K562 (cell line): Measurements from ENCODE around the gene TBATA. TPM values are rescaled to one million over a fixed set of nuclear protein-coding genes. Genes with fewer than 3 reads are reported as not detected.

Source experiments
- ATAC-seq: fragments of 200-7000 bp; cut with Tn5 transposase; 3 replicates; pipeline ENCODE4 v1.9.1; 2020; ENCODE audit warnings: moderate library complexity
- BruUV-seq: library from RNA; stranded (reverse); fragments of 400-500 nt; replicated peaks from 2 replicates; lab custom pipeline; 2021; lab: Mats Ljungman, UMichigan
- CTCF ChIA-PET: fragments of 300-600 bp; formaldehyde crosslinking; extraction: SDS; loops from one replicate; lab custom pipeline; 2021; ENCODE audit warnings: low intra/inter-chr PET ratio; lab: Yijun Ruan, JAX
- POLR2A ChIA-PET: fragments of 300-600, 350-650 bp; sonication (Branson Sonifier 250); formaldehyde crosslinking; extraction: SDS; loops from one replicate; lab custom pipeline; 2021; ENCODE audit warnings: antibody characterized with exemption, inconsistent platforms; lab: Yijun Ruan, JAX
- DNase-seq, 4 experiments: peaks; one replicate each; pipeline versions ENCODE4 v3.0.0 to v3.0.0-alpha.2; 2011 to 2018; ENCODE audit warnings: low spot score in 3 of 4, mixed read lengths in 3 of 4; ENCODE audit errors: extremely low read depth in 1 of 4
- FAIRE-seq: peaks from 2 replicates; lab custom pipeline; 2011; peaks lifted over from hg19 to GRCh38; lab: Jason Lieb, UNC
- H2AFZ ChIP-seq: 2 replicates; pipeline ENCODE4 v1.6.0; 2011; ENCODE audit warnings: low read depth, low read length, control low read depth, inconsistent platforms
- H3K27ac ChIP-seq: fragments of 200-600 bp; 3 replicates; pipeline ENCODE4 v1.8.0; 2011; ENCODE audit warnings: low read depth, mild to moderate bottlenecking, control low read depth, inconsistent platforms, low read length, moderate library complexity, mixed read lengths; ENCODE audit errors: extremely low read depth
- H3K27me3 ChIP-seq, 2 experiments: fragments of 300-600 bp in 1 of 2; 2 replicates in 1 of 2; 3 replicates in 1 of 2; pipeline versions ENCODE4 v1.6.0 to v1.8.0; 2011; ENCODE audit warnings: inconsistent platforms in 2 of 2, low read length in 2 of 2, mild to moderate bottlenecking in 1 of 2, mixed read lengths in 1 of 2, moderate library complexity in 1 of 2; ENCODE audit not compliant: control insufficient read depth in 2 of 2, insufficient read depth in 2 of 2
- H3K36me3 ChIP-seq: fragments of 300-600 bp; 3 replicates; pipeline ENCODE4 v1.8.0; 2011; ENCODE audit warnings: mild to moderate bottlenecking, low read length, inconsistent platforms; ENCODE audit not compliant: control insufficient read depth, insufficient read depth
- H3K4me1 ChIP-seq, 2 experiments: fragments of 200-600 bp in 1 of 2; replicated peaks in 1 of 2; 2 replicates in 1 of 2; 3 replicates in 1 of 2; pipeline versions ENCODE4 v1.5.1 to v1.8.0; 2011; ENCODE audit warnings: inconsistent platforms in 2 of 2, low read length in 2 of 2, mild to moderate bottlenecking in 1 of 2, mixed read lengths in 1 of 2, moderate library complexity in 1 of 2; ENCODE audit not compliant: control insufficient read depth in 2 of 2, insufficient read depth in 2 of 2
- H3K4me2 ChIP-seq: 2 replicates; pipeline ENCODE4 v1.6.1; 2011; ENCODE audit warnings: low read length, control low read depth, inconsistent platforms, mixed read lengths; ENCODE audit not compliant: insufficient read depth
- H3K4me3 ChIP-seq: fragments of 200-600 bp; sonication (generic), shearing (Covaris generic); 2 replicates; pipeline ENCODE4 v1.5.1; 2016; ENCODE audit warnings: control low read depth, inconsistent platforms
- H3K79me2 ChIP-seq: fragments of 200-600 bp; 3 replicates; pipeline ENCODE4 v1.8.0; 2011; ENCODE audit warnings: low read length, inconsistent platforms; ENCODE audit not compliant: control insufficient read depth, insufficient read depth
- H3K9ac ChIP-seq, 2 experiments: 2 replicates each; pipeline versions ENCODE4 v1.6.0 to v1.6.1; 2011; ENCODE audit warnings: low read depth in 2 of 2, low read length in 2 of 2, control low read depth in 1 of 2, inconsistent platforms in 1 of 2, mild to moderate bottlenecking in 1 of 2, mixed read lengths in 1 of 2; ENCODE audit not compliant: insufficient read depth in 1 of 2
- H3K9me1 ChIP-seq: one replicate; pipeline ENCODE4 v1.6.0; 2011; ENCODE audit warnings: inconsistent platforms, mild to moderate bottlenecking, low read length, moderate library complexity; ENCODE audit not compliant: control insufficient read depth, insufficient read depth
- H3K9me3 ChIP-seq: replicated peaks from 2 replicates; pipeline ENCODE4 v1.5.1; 2011; ENCODE audit warnings: low read depth, low read length, inconsistent platforms; ENCODE audit not compliant: control insufficient read depth, insufficient read depth
- H4K20me1 ChIP-seq: replicated peaks from 2 replicates; pipeline ENCODE4 v1.6.1; 2011; ENCODE audit warnings: low read length, inconsistent platforms, mixed read lengths; ENCODE audit not compliant: control insufficient read depth, insufficient read depth
- DMBX1 ChIP-seq: fragments of 250-450 bp; sonication (Bioruptor Pico); IDR thresholded peaks from 2 replicates; pipeline ENCODE4 v1.8.0; 2022; ENCODE audit warnings: inconsistent platforms, mild to moderate bottlenecking, moderate library complexity, borderline replicate concordance
- ELF4 ChIP-seq: fragments of 450-650 bp; formaldehyde crosslinking; IDR thresholded peaks from 2 replicates; pipeline ENCODE4 v1.4.0; 2022; ENCODE audit warnings: missing genetic modification characterization
- FOSL1 ChIP-seq: fragments of 200-800 bp; sonication (Bioruptor generic); conservative IDR thresholded peaks from 2 replicates; pipeline ENCODE4 v1.6.1; 2016; ENCODE audit warnings: missing genetic modification characterization, missing compliant biosample characterization
- GATAD2A ChIP-seq: fragments of 450-650 bp; IDR thresholded peaks from 2 replicates; pipeline ENCODE4 v1.6.1; 2017
- HNRNPH1 ChIP-seq: fragments of 200-400 bp; formaldehyde crosslinking; optimal IDR thresholded peaks from 2 replicates; pipeline ENCODE3; 2017; ENCODE audit warnings: low read depth, mild to moderate bottlenecking, low read length, moderate library complexity
- RBM22 ChIP-seq: fragments of 200-400 bp; formaldehyde crosslinking; IDR thresholded peaks from 2 replicates; pipeline ENCODE4 v1.6.1; 2018; ENCODE audit warnings: low read length, low read depth; ENCODE audit not compliant: poor library complexity, severe bottlenecking
- ZNF584 ChIP-seq: fragments of 200-800 bp; sonication (Bioruptor generic); IDR thresholded peaks from 2 replicates; pipeline ENCODE4 v1.6.1; 2016; ENCODE audit warnings: low read depth, mild to moderate bottlenecking, missing genetic modification characterization, missing compliant biosample characterization
- WGBS: fragments of 100-300 bp; shearing (Covaris generic); methylation state at CpG from one replicate; pipeline ENCODE4 v1.1.6; 2016; ENCODE audit warnings: low coverage, mixed read lengths; ENCODE audit not compliant: insufficient coverage; ENCODE audit errors: missing lambda C conversion rate; 5-methylcytosine and 5-hydroxymethylcytosine counted together
- in situ Hi-C: fragments of 300-500 bp; cut with MboI; formaldehyde crosslinking; loops from 4 replicates; pipeline ENCODE4 v1.15.0; 2018; ENCODE audit warnings: inconsistent platforms, mixed read lengths
- intact Hi-C: fragments of 100-400 bp; cut with micrococcal nuclease; formaldehyde crosslinking; loops from 2 replicates; pipeline ENCODE4 v1.14.2; 2022
- polyA plus RNA-seq, 8 experiments: library from polyadenylated mRNA; depleted of rRNA in 4 of 8; stranded (reverse) in 5 of 8; unstranded in 3 of 8; fragments of >200 nt; fragmentation: Nextera tagmentation in 2 of 8; fragmentation: Illumina TruSeq in 1 of 8; extraction: Ambion mirVana in 2 of 8; extraction: Trizol in 1 of 8; gene quantifications; 2 replicates each; pipeline versions ENCODE4 v1.2.1 to v1.2.3, GENCODE V29; 2011 to 2014; ENCODE audit warnings: inconsistent platforms in 1 of 8, missing spikeins in 1 of 8
- total RNA-seq, 7 experiments: library from RNA; depleted of rRNA in 6 of 7; stranded (reverse); fragments of >200 nt in 6 of 7; fragmentation: Illumina TruSeq in 2 of 7; extraction: Trizol in 2 of 7; gene quantifications; 2 replicates each; pipeline versions ENCODE4 v1.2.1 to v1.2.3, GENCODE V29; 2011 to 2021; ENCODE audit warnings: low replicate concordance in 1 of 7

The TBATA gene
- total and polyA plus RNA-seq, 9 of the 15 experiments (the other 6 are each of a cell fraction or from before 2014, with no cell fraction given) = not detected

- TF ChIP-seq RBM22 (no peak), FOSL1 (tag) (0 out of 2 replicates have a peak, but pooled peaks have one; percentile 17), ZNF584 (no peak)
Observed at GRCh38 chr10:70830164-70830563, 45.0 kb upstream of the TBATA start (continued).

- H3K4me3 ChIP-seq = no peak overlapping the region
- FAIRE-seq (no peak), DNase-seq (no peak), ATAC-seq (no peak)
- H2AFZ ChIP-seq = no peak overlapping the region
- no peaks in the 10 kb centered on the region for H4K20me1 ChIP-seq
- intact Hi-C loops = no loop called here
- ChIA-PET POLR2A (interaction anchor here (0.6 to 1.2 kb wide), 4 partner anchors 10 to 436 kb away, joined by 3 read pairs; no protein-coding TSS in a partner anchor), CTCF (interaction anchor here (0.6 kb wide), 1 partner anchor 294 kb away, joined by 4 read pairs; no protein-coding TSS in a partner anchor)
- BruUV-seq = no TSS peak
- WGBS = 50% methylated on average over 5 of the region's 5 CpGs
- peaks cover 0 to 29% of the 10 kb centered on the region in 2 experiments; a peak in 3 of 5 replicates for H3K4me1 ChIP-seq
- in situ Hi-C loops = no loop called here
- no peaks in the 10 kb centered on the region for H3K27me3 ChIP-seq
- H3K79me2 ChIP-seq = no peaks in the 10 kb centered on the region
- H3K9me3 ChIP-seq = no peaks in the 10 kb centered on the region
- no peak overlapping the region for H3K27ac ChIP-seq
- H3K4me2 ChIP-seq = no peak overlapping the region
- H3K36me3 ChIP-seq = no peaks in the 10 kb centered on the region
- H3K9me1 ChIP-seq = no peaks in the 10 kb centered on the region
- TF ChIP-seq GATAD2A (no peak), DMBX1 (CRISPR knock-in tag) (no peak), HNRNPH1 (no peak), ELF4 (no peak)
- H3K9ac ChIP-seq = no peak overlapping the region
Observed at GRCh38 chr10:70829543-70829942, 44.4 kb upstream of the TBATA start.
